H1 (cell line): Measurements from ENCODE around the gene GABBR1. TPM values are rescaled to one million over a fixed set of nuclear protein-coding genes. Genes with fewer than 3 reads are reported as not detected.
A peak's percentile ranks its signal among the peaks of the same experiment; 100 is the strongest.

Experiments used
- CTCF ChIA-PET: fragments of 300-600 bp; sonication (Branson Sonifier 250); formaldehyde crosslinking; loops from one replicate; lab custom pipeline; 2021; ENCODE audit not compliant: partially characterized antibody; lab: Charles Lee
- POLR2A ChIA-PET: fragments of 300-600 bp; sonication (Branson Sonifier 250); formaldehyde crosslinking; loops from one replicate; lab custom pipeline; 2021; ENCODE audit warnings: inconsistent platforms; ENCODE audit not compliant: partially characterized antibody; lab: Charles Lee
- DNase-seq, 2 experiments: peaks; one replicate each; pipeline versions ENCODE4 v3.0.0 to v3.0.0-alpha.2; 2010 to 2022; ENCODE audit warnings: low spot score in 2 of 2, low read depth in 1 of 2, mixed read lengths in 1 of 2
- FAIRE-seq: peaks from 2 replicates; lab custom pipeline; 2011; peaks lifted over from hg19 to GRCh38; lab: Jason Lieb, UNC
- H2AFZ ChIP-seq: 2 replicates; pipeline ENCODE4 v1.8.1; 2012; ENCODE audit warnings: low read length, inconsistent platforms
- H2AK5ac ChIP-seq: 2 replicates; pipeline ENCODE4 v1.6.1; 2013; ENCODE audit warnings: low read depth, low read length
- H2BK120ac ChIP-seq: replicated peaks from 2 replicates; pipeline ENCODE3; 2013; ENCODE audit warnings: low read depth, low read length, inconsistent platforms
- H2BK12ac ChIP-seq: 2 replicates; pipeline ENCODE4 v1.6.1; 2013; ENCODE audit warnings: low read depth, low read length
- H2BK15ac ChIP-seq: 2 replicates; pipeline ENCODE4 v1.6.1; 2013; ENCODE audit warnings: low read length
- H2BK20ac ChIP-seq: 2 replicates; pipeline ENCODE4 v1.6.1; 2013; ENCODE audit warnings: low read length
- H2BK5ac ChIP-seq: 2 replicates; pipeline ENCODE4 v1.6.1; 2013; ENCODE audit warnings: low read depth, low read length
- H3K14ac ChIP-seq: 2 replicates; pipeline ENCODE4 v1.6.1; 2013; ENCODE audit warnings: inconsistent platforms; ENCODE audit not compliant: insufficient read length
- H3K18ac ChIP-seq: 2 replicates; pipeline ENCODE4 v1.6.1; 2013; ENCODE audit warnings: low read length; ENCODE audit errors: extremely low read depth
- H3K23ac ChIP-seq: 2 replicates; pipeline ENCODE4 v1.6.1; 2013; ENCODE audit warnings: inconsistent platforms; ENCODE audit not compliant: insufficient read length
- H3K23me2 ChIP-seq: 2 replicates; pipeline ENCODE4 v1.6.1; 2013; ENCODE audit warnings: low read depth, low read length
- H3K27ac ChIP-seq: 2 replicates; pipeline ENCODE4 v1.6.1; 2011; ENCODE audit warnings: low read depth, low read length, inconsistent platforms
- H3K27me3 ChIP-seq, 4 experiments: replicated peaks in 1 of 4; 1 replicate in 1 of 4; 2 replicates in 3 of 4; pipeline versions ENCODE4 v1.6.1 to v1.8.1; 2011 to 2013; ENCODE audit warnings: low read length in 3 of 4, mild to moderate bottlenecking in 3 of 4, inconsistent platforms in 2 of 4, mixed read lengths in 2 of 4, moderate library complexity in 1 of 4; ENCODE audit not compliant: control insufficient read depth in 3 of 4, insufficient read depth in 3 of 4; ENCODE audit errors: extremely low read depth in 1 of 4
- H3K36me3 ChIP-seq, 4 experiments: 2 replicates each; pipeline versions ENCODE4 v1.6.1 to v1.8.1; 2011 to 2013; ENCODE audit warnings: mild to moderate bottlenecking in 4 of 4, low read length in 3 of 4, moderate library complexity in 2 of 4, control low read depth in 1 of 4, inconsistent platforms in 1 of 4; ENCODE audit not compliant: insufficient read depth in 4 of 4, control insufficient read depth in 2 of 4
- H3K4ac ChIP-seq: replicated peaks from 2 replicates; pipeline ENCODE3; 2013; ENCODE audit warnings: low read length, low read depth, mixed read lengths, inconsistent platforms; ENCODE audit not compliant: insufficient read length
- H3K4me1 ChIP-seq, 4 experiments: replicated peaks in 1 of 4; 1 replicate in 1 of 4; 2 replicates in 3 of 4; pipeline versions ENCODE4 v1.6.1 to v1.8.1; 2011 to 2013; ENCODE audit warnings: low read length in 3 of 4, inconsistent platforms in 2 of 4, mixed read lengths in 1 of 4; ENCODE audit not compliant: insufficient read depth in 4 of 4, control insufficient read depth in 3 of 4
- H3K4me2 ChIP-seq, 2 experiments: 2 replicates each; pipeline versions ENCODE4 v1.6.1 to v1.8.1; 2011 to 2013; ENCODE audit warnings: low read depth in 2 of 2, low read length in 2 of 2, control low read depth in 1 of 2, inconsistent platforms in 1 of 2, mild to moderate bottlenecking in 1 of 2; ENCODE audit not compliant: insufficient read depth in 1 of 2
- H3K4me3 ChIP-seq, 4 experiments: fragments of 200-600, 300-600 bp in 1 of 4; sonication (generic), shearing (Covaris generic), sonication (Bioruptor Twin) in 1 of 4; 2 replicates each; pipeline versions ENCODE4 v1.5.1 to v1.8.1; 2011 to 2016; ENCODE audit warnings: low read length in 4 of 4, low read depth in 3 of 4, control low read depth in 2 of 4, inconsistent platforms in 2 of 4, mild to moderate bottlenecking in 2 of 4, mixed read lengths in 1 of 4, moderate library complexity in 1 of 4; ENCODE audit not compliant: insufficient read depth in 2 of 4; ENCODE audit errors: extremely low read depth in 1 of 4
- H3K56ac ChIP-seq: replicated peaks from 2 replicates; pipeline ENCODE3; 2013; ENCODE audit warnings: low read depth, mild to moderate bottlenecking, mixed read lengths, low read length, inconsistent platforms; ENCODE audit not compliant: insufficient read length
- H3K79me1 ChIP-seq: 2 replicates; pipeline ENCODE4 v1.6.1; 2013; ENCODE audit warnings: low read depth, low read length, control low read depth
- H3K79me2 ChIP-seq, 2 experiments: 2 replicates each; pipeline versions ENCODE4 v1.6.1 to v1.8.1; 2012 to 2013; ENCODE audit warnings: low read length in 2 of 2, mild to moderate bottlenecking in 2 of 2, inconsistent platforms in 1 of 2; ENCODE audit not compliant: insufficient read depth in 2 of 2, control insufficient read depth in 1 of 2
- H3K9ac ChIP-seq, 4 experiments: replicated peaks in 1 of 4; 1 replicate in 1 of 4; 2 replicates in 3 of 4; pipeline versions ENCODE4 v1.6.1 to v1.8.1; 2011 to 2013; ENCODE audit warnings: low read depth in 3 of 4, low read length in 3 of 4, control low read depth in 2 of 4, mild to moderate bottlenecking in 2 of 4, moderate library complexity in 2 of 4, inconsistent platforms in 1 of 4; ENCODE audit errors: extremely low read depth in 1 of 4
- H3K9me3 ChIP-seq, 2 experiments: 2 replicates each; pipeline versions ENCODE4 v1.6.1 to v1.8.1; 2012 to 2013; ENCODE audit warnings: mild to moderate bottlenecking in 2 of 2, moderate library complexity in 2 of 2, control low read depth in 1 of 2, inconsistent platforms in 1 of 2, low read depth in 1 of 2, low read length in 1 of 2, mixed read lengths in 1 of 2; ENCODE audit not compliant: insufficient read depth in 2 of 2
- H4K20me1 ChIP-seq, 2 experiments: replicated peaks in 1 of 2; 2 replicates each; pipeline versions ENCODE3 to v1.8.1; 2011 to 2013; ENCODE audit warnings: inconsistent platforms in 2 of 2, low read length in 2 of 2, mild to moderate bottlenecking in 1 of 2; ENCODE audit not compliant: insufficient read depth in 2 of 2, control insufficient read depth in 1 of 2
- H4K5ac ChIP-seq: 2 replicates; pipeline ENCODE4 v1.6.1; 2013; ENCODE audit warnings: low read length, low read depth, mixed read lengths, inconsistent platforms; ENCODE audit not compliant: insufficient read length
- H4K8ac ChIP-seq: 2 replicates; pipeline ENCODE4 v1.8.0; 2013; ENCODE audit warnings: mild to moderate bottlenecking, moderate library complexity, low read length, inconsistent platforms; ENCODE audit not compliant: insufficient read depth; ENCODE audit errors: extremely low read depth
- H4K91ac ChIP-seq: replicated peaks from 2 replicates; pipeline ENCODE3; 2013; ENCODE audit warnings: low read length, mixed read lengths, inconsistent platforms; ENCODE audit not compliant: insufficient read length
- BACH1 ChIP-seq: IDR thresholded peaks from 2 replicates; pipeline ENCODE4 v1.6.1; 2012; ENCODE audit warnings: low read length, improper control_type of control experiment
- BRCA1 ChIP-seq: IDR thresholded peaks from 2 replicates; pipeline ENCODE4 v1.6.1; 2012; ENCODE audit warnings: low read depth, low read length, improper control_type of control experiment
- CBX5 ChIP-seq: fragments of 300-800, 300-1000 bp; sonication (generic); IDR thresholded peaks from 2 replicates; pipeline ENCODE4 v1.7.1; 2016; ENCODE audit warnings: antibody characterized with exemption, low read length, low read depth
- CBX8 ChIP-seq: fragments of 300-800, 300-1000 bp; sonication (generic); IDR thresholded peaks from 2 replicates; pipeline ENCODE4 v1.7.1; 2016; ENCODE audit warnings: low read depth, low read length, borderline replicate concordance
- E2F6 ChIP-seq: IDR thresholded peaks from 2 replicates; pipeline ENCODE4 v1.6.1; 2012; ENCODE audit warnings: inconsistent platforms
- GABPA ChIP-seq: IDR thresholded peaks from 2 replicates; pipeline ENCODE4 v1.6.1; 2011; ENCODE audit warnings: mild to moderate bottlenecking, low read length, moderate library complexity, borderline replicate concordance; ENCODE audit not compliant: insufficient read depth
- MAFK ChIP-seq: IDR thresholded peaks from 2 replicates; pipeline ENCODE4 v1.6.1; 2012; ENCODE audit warnings: low read depth, mild to moderate bottlenecking, improper control_type of control experiment, low read length
- RBBP5 ChIP-seq: IDR thresholded peaks from 2 replicates; pipeline ENCODE4 v1.7.1; 2012; ENCODE audit warnings: low read depth, mild to moderate bottlenecking, inconsistent platforms, low read length, moderate library complexity, borderline replicate concordance
- RNF2 ChIP-seq: fragments of 200-900, 300-1000 bp; sonication (generic); IDR thresholded peaks from 2 replicates; pipeline ENCODE4 v1.7.1; 2016; ENCODE audit warnings: borderline replicate concordance, low read depth, mild to moderate bottlenecking, antibody characterized with exemption, low read length; ENCODE audit not compliant: poor library complexity, severe bottlenecking; ENCODE audit errors: missing control alignments
- SP1 ChIP-seq: IDR thresholded peaks from 2 replicates; pipeline ENCODE4 v1.6.1; 2011; ENCODE audit warnings: low read depth, low read length
- SP4 ChIP-seq: IDR thresholded peaks from 2 replicates; pipeline ENCODE4 v1.6.1; 2012; ENCODE audit warnings: low read length, inconsistent platforms
- YY1 ChIP-seq: IDR thresholded peaks from 2 replicates; pipeline ENCODE4 v1.6.1; 2011; ENCODE audit warnings: low read depth, mild to moderate bottlenecking, low read length
- ZNF274 ChIP-seq: IDR thresholded peaks from 2 replicates; pipeline ENCODE4 v1.7.0; 2012; ENCODE audit warnings: low read length, borderline replicate concordance; ENCODE audit errors: extremely low read depth
- WGBS, 2 experiments: shearing (Covaris generic) in 1 of 2; methylation state at CpG; one replicate each; pipeline versions ENCODE4 v1.1.6 to v1.1.7; 2013 to 2015; ENCODE audit warnings: low lambda C conversion rate in 2 of 2, mixed read lengths in 2 of 2, inconsistent platforms in 1 of 2, low coverage in 1 of 2, missing lambda C conversion rate in 1 of 2; ENCODE audit not compliant: insufficient replicate concordance in 2 of 2, insufficient coverage in 1 of 2, insufficient read length in 1 of 2; ENCODE audit errors: extremely low coverage in 1 of 2, missing lambda C conversion rate in 1 of 2; 5-methylcytosine and 5-hydroxymethylcytosine counted together
- polyA plus RNA-seq, 7 experiments: library from polyadenylated mRNA; depleted of rRNA in 3 of 7; stranded (reverse) in 5 of 7; unstranded in 2 of 7; fragments of >200 nt in 5 of 7; fragments of 200-250 nt in 2 of 7; gene quantifications; 1 replicate in 5 of 7; 2 replicates in 1 of 7; 4 replicates in 1 of 7; pipeline versions ENCODE4 v1.2.1 to v1.2.3, GENCODE V29; 2011 to 2013; ENCODE audit warnings: missing spikeins in 2 of 7, mixed read lengths in 2 of 7
- total RNA-seq: library from RNA; stranded (reverse); fragmentation: NEBNext Ultra II Directional; extraction: Animal tissue kit (Norgen Biotek cat#: 25700); gene quantifications from 2 replicates; pipeline ENCODE4 v1.2.1, GENCODE V29; 2021

Gene GABBR1
- total and polyA plus RNA-seq, 2 of the 8 experiments (the other 6 are each of a cell fraction or from before 2014, with no cell fraction given): 75.9 to 78.3 TPM

GRCh38 chr6:29537714-29538403, 95.1 kb downstream of the GABBR1 start:
- Histone ChIP-seq H4K20me1 (no peaks in the 10 kb centered on the region), H2BK15ac (no peak overlapping the region), H3K14ac (no peak overlapping the region), H2BK12ac (no peak overlapping the region), H2BK120ac (no peak overlapping the region), H3K9me3 (no peaks in the 10 kb centered on the region), H3K23me2 (no peaks in the 10 kb centered on the region), H2BK5ac (no peak overlapping the region), H3K9ac (no peak overlapping the region), H3K4me1 (no peaks in the 10 kb centered on the region), H4K8ac (no peak overlapping the region), H3K4me2 (no peak overlapping the region), H3K27me3 (no peaks in the 10 kb centered on the region; a peak in 1 of 7 replicates), H3K36me3 (no peaks in the 10 kb centered on the region), H3K79me2 (no peaks in the 10 kb centered on the region), H3K23ac (no peak overlapping the region), H3K56ac (no peak overlapping the region), H3K79me1 (no peaks in the 10 kb centered on the region), H3K4ac (no peak overlapping the region), H4K5ac (no peak overlapping the region), H4K91ac (no peak overlapping the region), H3K18ac (no peak overlapping the region), H2AFZ (no peak overlapping the region), H2AK5ac (no peak overlapping the region), H3K27ac (no peak overlapping the region), H3K4me3 (no peak overlapping the region), H2BK20ac (no peak overlapping the region)
- POLR2A ChIA-PET: interaction anchor here (0.6 kb wide), 1 partner anchor 28 kb away, joined by 3 read pairs; no protein-coding TSS in a partner anchor
- FAIRE-seq (no peak), DNase-seq (peak in 1 of 2 experiments; percentile 19)
- WGBS, 2 experiments: 90% methylated on average over 4 of the region's 4 CpGs; no CpG with 5 or more reads in 1 of the 2 experiments
- CTCF ChIA-PET: no interaction called here
- TF ChIP-seq RNF2 (no peak), GABPA (no peak), RBBP5 (no peak), MAFK (no peak), CBX8 (no peak), SP1 (no peak), BACH1 (no peak), E2F6 (no peak), CBX5 (no peak), ZNF274 (no peak), SP4 (no peak), YY1 (no peak), BRCA1 (no peak)
